ENCODE data around the gene MYO10.

GRCh38 chr5:16870878-16871277, 65.2 kb downstream of the MYO10 start:
- TF ChIP-seq, protein P1, sequence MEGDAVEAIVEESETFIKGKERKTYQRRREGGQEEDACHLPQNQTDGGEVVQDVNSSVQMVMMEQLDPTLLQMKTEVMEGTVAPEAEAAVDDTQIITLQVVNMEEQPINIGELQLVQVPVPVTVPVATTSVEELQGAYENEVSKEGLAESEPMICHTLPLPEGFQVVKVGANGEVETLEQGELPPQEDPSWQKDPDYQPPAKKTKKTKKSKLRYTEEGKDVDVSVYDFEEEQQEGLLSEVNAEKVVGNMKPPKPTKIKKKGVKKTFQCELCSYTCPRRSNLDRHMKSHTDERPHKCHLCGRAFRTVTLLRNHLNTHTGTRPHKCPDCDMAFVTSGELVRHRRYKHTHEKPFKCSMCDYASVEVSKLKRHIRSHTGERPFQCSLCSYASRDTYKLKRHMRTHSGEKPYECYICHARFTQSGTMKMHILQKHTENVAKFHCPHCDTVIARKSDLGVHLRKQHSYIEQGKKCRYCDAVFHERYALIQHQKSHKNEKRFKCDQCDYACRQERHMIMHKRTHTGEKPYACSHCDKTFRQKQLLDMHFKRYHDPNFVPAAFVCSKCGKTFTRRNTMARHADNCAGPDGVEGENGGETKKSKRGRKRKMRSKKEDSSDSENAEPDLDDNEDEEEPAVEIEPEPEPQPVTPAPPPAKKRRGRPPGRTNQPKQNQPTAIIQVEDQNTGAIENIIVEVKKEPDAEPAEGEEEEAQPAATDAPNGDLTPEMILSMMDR (IDR thresholded peaks at IDR 0.05), result no peak
- no peak for TF ChIP-seq POLR2A (IDR thresholded peaks at IDR 0.05)
